DMS 273 treated with DMSO at 0.1 percent for 48 hours (cell line): ENCODE measurements around the gene HBQ1.
"Not testable (repeated sequence)": the region's sequence is repeated elsewhere in the genome, so short reads cannot be mapped to it uniquely, and the experiment has no call there.

Experiments
- DNase-seq: peaks from one replicate; lab custom pipeline; 2025; lab: John Stamatoyannopoulos, UW

Gene HBQ1

GRCh38 chr16:180101-180675 is at the start of gene HBQ1:
Gene HBQ1 (plus strand): TSS chr16:180459. CDS start chr16:180487, 28 bp downstream.
- no peak for DNase-seq

- no peak for DNase-seq
Observed at GRCh38 chr16:130533-131173, 49.6 kb upstream of the HBQ1 start.

DNA sequence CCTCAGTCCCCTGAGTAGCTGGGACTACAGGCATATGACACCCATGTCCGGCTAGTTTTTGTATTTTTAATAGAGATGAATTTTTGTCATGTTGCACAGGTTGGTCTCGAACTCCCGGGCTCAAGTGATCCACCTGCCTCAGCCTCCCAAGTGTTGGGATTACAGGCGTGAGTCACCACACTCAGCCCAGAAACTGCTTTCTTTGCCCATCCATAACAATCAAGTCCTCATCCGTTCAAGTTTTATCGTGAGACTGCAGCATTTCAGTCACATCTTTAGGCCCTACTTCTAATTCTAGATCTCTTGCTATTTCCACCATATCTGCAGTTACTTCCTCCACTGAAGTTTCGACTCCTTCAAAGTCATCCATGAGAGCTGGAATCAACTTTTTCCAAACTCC is 48.1 kb upstream of the HBQ1 start:
- no peak for DNase-seq

GRCh38 chr16:133716-134115 is 46.5 kb upstream of the HBQ1 start:
- DNase-seq = no peak

DNA sequence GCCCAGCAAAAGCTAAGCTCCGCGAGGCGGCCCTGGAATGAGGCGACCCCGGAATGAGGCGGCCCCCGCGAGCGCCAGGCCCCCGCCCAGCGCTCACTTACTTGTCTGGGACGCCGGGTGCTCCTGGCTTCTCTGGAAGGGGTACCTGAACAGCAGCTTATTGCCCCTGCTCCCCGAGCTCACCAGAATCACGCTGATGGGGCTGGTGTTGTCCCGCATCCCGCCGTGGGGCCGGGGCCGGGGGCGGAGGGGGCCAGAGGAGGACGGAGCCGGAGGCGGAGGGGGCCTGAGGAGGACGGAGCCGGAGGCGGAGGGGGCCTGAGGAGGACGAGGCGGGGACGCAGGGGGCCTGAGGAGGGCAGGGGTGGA is 42.2 kb upstream of the HBQ1 start:
- DNase-seq = no peak

- DNase-seq = no peak
Observed at GRCh38 chr16:140175-140857, 39.9 kb upstream of the HBQ1 start.

DNA sequence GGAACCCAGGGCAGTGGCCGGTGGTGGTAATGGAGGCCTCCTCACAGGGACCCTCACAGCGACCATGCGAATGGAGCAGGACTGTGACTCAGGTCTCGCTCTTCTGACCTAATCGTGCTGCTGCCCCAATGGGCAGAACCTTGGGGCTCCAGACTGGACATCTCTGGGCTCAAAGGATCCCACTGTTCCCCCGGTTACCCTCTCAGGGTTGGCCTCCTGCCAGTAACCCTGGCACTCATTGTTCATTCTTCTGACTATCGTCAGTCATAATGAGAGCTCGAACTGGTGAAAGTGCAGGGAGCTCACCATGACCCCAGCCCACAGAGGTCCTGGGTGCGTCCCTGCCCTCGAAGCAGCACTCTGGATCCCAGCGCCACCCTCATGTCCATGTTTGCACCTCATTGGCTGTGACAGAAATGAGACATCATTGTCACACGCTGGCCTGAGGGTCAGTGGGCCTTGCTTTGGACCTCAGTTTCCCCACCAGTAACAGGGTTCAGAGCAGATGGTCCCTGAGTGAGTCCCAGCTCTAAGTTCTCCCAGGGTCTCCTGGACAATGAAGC is 37.8 kb upstream of the HBQ1 start:
- no peak for DNase-seq

DNA sequence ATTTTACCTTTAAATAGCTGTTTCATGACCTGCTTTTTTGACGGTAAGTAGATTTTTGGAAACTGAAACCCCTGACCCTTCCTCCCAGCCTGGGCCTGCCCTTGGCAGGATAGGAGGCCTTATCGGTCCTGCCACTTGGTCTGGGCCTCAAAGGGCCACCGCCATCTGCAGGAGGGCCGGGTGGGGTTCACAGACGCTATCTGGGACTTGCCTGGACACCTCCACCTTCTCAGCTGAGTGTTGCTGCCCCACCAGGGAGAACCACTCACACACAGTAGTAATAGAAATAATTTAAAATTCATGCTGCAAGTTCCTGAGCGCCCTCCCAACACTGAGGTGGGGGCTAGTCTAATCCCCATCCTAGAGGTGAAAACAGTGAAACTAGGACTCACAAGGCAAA is 37.2 kb upstream of the HBQ1 start:
- no peak for DNase-seq

GRCh38 chr16:143456-143855 is 36.8 kb upstream of the HBQ1 start:
- no peak for DNase-seq

GRCh38 chr16:144797-145252 is 35.4 kb upstream of the HBQ1 start:
- DNase-seq = no peak

GRCh38 chr16:146646-147045 is 33.6 kb upstream of the HBQ1 start:
- no peak for DNase-seq

GRCh38 chr16:149024-149660 is 31.1 kb upstream of the HBQ1 start:
- DNase-seq = no peak

- DNase-seq = no peak
Observed at GRCh38 chr16:152141-153128, 27.8 kb upstream of the HBQ1 start, which contains the start of gene HBZ. Gene HBZ (plus strand): TSS chr16:152644. CDS start chr16:152910, 266 bp downstream.

- not testable (repeated sequence) for DNase-seq
Observed at GRCh38 chr16:153129-153521, 27.1 kb upstream of the HBQ1 start.

- DNase-seq = not testable (repeated sequence)
Observed at GRCh38 chr16:153550-154216, 26.6 kb upstream of the HBQ1 start.

DNA sequence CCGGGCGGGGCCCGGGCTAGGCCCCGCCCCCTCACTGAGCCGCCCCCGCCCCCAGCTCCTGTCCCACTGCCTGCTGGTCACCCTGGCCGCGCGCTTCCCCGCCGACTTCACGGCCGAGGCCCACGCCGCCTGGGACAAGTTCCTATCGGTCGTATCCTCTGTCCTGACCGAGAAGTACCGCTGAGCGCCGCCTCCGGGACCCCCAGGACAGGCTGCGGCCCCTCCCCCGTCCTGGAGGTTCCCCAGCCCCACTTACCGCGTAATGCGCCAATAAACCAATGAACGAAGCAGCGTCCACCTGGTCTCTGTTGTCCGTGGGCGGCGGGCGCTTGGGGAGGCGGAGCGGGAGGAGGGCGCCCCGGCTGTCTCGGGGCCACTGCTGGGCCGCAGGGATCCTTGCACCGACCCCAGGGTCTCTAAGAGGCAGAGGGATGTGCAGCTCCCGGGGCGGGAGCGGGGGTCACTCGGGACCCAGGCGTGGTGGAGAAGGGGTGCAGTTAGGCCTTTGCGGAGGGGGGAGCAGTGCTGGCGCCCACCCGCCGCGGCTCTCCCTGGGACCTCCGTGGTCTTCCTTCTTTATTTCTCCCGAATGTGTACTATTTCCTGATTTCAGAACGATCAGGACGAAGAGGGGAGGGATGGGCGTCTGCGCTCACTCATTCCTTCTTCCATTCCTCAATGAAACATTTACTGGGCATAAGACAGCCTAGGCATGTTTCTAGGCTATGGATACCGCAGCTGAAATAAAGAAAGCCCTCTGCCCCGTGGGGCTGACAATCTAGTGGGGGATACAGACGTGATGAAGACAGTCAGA is 25.8 kb upstream of the HBQ1 start:
- DNase-seq = no peak

DNA sequence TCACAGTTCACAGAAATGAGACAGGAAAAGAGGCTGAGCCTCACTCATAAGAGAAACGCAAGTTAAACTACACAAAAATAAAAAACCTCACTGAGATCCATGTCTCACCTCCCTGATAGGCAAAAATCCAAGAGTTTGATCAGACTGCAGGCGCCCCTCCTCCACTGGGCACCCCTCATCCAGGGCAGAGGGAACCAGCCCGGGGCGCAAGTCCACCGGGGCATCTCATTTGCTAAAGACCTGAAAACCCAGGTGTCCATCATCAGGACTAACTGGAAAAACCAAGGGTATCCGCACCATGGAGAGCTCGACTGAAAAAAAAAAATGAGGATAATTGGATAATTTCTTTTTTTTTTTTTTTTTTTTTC is 25.2 kb upstream of the HBQ1 start:
- no peak for DNase-seq

DNA sequence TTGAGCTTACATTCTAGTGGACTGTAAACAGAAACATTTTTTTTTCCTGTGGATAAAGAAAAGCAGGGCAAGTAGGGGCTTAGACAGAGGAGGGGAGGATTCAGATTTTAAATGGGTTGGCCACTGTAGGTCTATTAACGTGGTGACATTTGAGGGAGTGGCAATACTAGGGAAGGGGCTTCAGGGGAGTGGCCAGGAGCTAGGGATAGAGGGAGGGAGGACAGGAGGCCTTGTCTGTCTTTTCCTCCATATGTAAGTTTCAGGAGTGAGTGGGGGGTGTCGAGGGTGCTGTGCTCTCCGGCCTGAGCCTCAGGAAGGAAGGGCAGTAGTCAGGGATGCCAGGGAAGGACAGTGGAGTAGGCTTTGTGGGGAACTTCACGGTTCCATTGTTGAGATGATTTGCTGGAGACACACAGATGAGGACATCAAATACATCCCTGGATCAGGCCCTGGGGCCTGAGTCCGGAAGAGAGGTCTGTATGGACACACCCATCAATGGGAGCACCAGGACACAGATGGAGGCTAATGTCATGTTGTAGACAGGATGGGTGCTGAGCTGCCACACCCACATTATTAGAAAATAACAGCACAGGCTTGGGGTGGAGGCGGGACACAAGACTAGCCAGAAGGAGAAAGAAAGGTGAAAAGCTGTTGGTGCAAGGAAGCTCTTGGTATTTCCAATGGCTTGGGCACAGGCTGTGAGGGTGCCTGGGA is 21.0 kb upstream of the HBQ1 start:
- no peak for DNase-seq

DNA sequence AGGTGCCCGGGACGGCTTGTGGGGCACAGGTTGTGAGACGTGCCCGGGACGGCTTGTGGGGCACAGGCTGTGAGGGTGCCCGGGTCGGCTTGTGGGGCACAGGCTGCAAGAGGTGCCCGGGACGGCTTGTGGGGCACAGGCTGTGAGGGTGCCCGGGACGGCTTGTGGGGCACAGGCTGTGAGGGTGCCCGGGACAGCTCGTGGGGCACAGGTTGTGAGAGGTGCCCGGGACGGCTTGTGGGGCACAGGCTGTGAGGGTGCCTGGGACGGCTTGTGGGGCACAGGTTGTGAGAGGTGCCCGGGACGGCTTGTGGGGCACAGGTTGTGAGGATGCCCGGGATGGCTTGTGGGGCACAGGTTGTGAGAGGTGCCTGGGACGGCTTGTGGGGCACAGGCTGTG is 20.0 kb upstream of the HBQ1 start:
- DNase-seq = not testable (repeated sequence)
